GM12874 (cell line): ENCODE measurements around the gene SPOCK1.

Experiments used
- TF ChIP-seq, protein P1 (sequence below): IDR thresholded peaks from 2 replicates; pipeline ENCODE4 v1.5.1; 2011; ENCODE audit warnings: low read depth, mild to moderate bottlenecking, control low read depth, low read length, moderate library complexity; ENCODE audit not compliant: insufficient read depth

The SPOCK1 gene

DNA sequence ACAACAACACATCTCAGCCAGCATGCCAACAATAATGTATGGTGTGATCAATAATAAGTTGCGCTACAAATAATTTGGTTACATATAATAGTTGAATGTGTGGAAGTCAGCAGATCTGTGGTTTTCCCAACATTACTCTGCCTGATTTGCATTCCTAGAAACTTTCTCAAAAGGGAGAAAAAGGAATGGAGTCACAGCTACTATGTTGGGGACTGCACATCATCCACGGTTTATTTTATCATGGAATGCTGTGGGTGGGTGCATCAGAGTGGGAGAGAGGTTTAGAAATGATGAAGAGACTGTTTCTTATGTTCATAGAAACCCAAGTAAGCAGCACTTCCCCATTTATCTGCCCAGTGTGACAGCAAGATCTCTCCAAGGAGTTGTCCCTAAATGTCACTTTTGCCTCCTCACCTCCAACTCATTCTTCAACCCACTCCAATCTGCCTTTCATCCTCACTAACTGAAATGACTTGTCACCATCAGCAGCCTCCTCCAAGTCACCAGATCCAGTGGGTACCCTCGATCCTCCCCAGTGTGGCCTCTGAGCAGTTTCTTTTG is 2.8 kb upstream of the SPOCK1 start:
- TF ChIP-seq, protein P1, sequence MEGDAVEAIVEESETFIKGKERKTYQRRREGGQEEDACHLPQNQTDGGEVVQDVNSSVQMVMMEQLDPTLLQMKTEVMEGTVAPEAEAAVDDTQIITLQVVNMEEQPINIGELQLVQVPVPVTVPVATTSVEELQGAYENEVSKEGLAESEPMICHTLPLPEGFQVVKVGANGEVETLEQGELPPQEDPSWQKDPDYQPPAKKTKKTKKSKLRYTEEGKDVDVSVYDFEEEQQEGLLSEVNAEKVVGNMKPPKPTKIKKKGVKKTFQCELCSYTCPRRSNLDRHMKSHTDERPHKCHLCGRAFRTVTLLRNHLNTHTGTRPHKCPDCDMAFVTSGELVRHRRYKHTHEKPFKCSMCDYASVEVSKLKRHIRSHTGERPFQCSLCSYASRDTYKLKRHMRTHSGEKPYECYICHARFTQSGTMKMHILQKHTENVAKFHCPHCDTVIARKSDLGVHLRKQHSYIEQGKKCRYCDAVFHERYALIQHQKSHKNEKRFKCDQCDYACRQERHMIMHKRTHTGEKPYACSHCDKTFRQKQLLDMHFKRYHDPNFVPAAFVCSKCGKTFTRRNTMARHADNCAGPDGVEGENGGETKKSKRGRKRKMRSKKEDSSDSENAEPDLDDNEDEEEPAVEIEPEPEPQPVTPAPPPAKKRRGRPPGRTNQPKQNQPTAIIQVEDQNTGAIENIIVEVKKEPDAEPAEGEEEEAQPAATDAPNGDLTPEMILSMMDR: no peak

- TF ChIP-seq, protein P1: no peak
Observed at GRCh38 chr5:137501226-137501625, 2.1 kb upstream of the SPOCK1 start.

GRCh38 chr5:137500615-137501225 is 1.6 kb upstream of the SPOCK1 start:
- TF ChIP-seq, protein P1: no peak

DNA sequence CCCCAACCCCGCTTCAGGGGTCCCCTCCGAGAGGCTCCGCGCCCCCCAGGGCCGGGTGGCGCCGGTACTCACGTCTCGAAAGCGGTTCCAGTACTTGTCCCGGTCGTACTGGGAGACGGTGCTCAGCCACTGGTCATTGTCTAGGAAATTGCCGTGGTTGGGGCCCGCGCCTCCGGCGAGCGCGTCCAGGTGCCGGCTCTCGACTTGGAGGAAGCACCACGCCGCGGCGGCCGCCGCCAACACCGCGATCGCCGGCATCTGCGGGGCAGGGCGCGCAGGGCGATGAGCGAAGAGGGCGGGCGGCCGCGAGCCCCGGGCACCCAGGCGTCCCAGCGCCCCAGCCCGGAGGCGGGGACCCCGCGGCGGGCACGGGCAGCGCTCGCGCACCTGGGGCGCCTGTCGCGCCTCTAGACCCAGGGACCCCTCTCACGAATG is 808 bp downstream of the SPOCK1 start:
- TF ChIP-seq, protein P1: no peak

DNA sequence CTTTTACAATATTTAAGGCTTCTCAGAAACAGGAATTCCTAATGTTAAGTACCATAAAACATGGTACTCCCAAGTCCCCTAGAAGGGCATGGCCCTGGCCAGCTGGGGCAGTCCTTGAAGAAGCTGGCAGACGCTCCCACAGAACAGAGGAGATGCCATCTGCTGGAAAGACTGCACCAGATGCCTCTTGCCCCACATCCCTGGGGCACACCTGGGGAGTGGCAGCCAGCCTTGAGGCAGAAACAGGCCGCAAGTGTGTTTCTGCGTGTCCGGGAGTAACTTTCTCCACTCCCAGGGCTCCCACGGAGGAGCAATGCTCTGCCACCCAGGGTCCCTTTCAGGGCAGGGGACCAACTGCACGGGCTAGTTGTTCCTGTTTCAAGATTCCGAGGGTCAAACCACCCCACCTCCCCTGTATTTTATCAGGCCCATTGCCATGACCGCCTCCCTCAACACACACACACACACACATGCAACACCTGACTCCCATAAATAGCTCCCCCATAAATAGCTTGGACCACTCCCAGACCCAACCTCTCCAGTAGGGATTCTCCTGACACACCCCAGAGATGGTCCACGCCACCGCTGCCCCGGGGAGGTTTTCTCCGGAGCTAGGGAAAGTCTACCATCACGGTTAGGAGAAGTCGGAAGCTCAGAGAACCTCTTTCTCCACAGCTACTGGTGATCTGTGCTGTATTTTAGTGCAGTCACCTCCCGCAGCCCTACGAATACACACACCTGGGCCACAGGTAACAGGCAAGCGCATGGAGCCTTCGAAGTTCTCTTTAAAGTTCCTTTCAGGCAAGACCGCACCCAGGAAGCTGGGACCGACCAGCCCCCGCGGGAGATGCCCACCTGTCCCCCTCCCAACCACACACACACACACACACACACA is 1.5 kb downstream of the SPOCK1 start:
- TF ChIP-seq, protein P1: no peak

GRCh38 chr5:137496919-137497318 is 2.2 kb downstream of the SPOCK1 start:
- TF ChIP-seq, protein P1: no peak

DNA sequence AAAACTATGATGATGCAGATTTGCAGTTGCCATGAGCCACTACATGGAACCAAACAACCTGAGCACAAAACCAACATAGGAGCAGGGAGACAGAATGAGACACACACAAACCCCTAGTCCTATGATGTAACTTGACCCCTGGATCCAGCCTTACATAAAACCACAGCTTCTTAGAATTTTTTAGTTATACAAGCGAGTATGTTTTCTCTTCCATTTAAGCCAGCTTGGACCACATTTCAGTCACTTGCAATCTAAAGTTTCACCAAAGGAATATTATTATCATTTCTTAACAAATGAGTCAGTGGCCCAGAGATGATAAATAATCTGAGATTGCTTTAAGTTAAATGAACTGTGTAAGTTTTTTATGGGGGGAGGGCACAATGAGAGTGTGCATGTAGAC is 6.8 kb downstream of the SPOCK1 start:
- TF ChIP-seq, protein P1: no peak
